Sigmoid colon (tissue), 4 donors: Measurements from ENCODE around the gene SMARCC2.

ENCODE experiments used
- CTCF ChIP-seq, 4 experiments: fragments of 450-650 bp in 3 of 4; fragments of 200-600 bp in 1 of 4; IDR thresholded peaks; one replicate each; pipeline ENCODE4 v1.5.1; 2016 to 2019; ENCODE audit warnings: antibody characterized with exemption in 4 of 4, mild to moderate bottlenecking in 3 of 4, moderate library complexity in 2 of 4
- POLR2A ChIP-seq, 2 donors: fragments of 450-650 bp; IDR thresholded peaks; one replicate each; pipeline ENCODE4 v1.6.1; 2016; ENCODE audit warnings: antibody characterized with exemption in 2 of 2, mild to moderate bottlenecking in 2 of 2, moderate library complexity in 2 of 2
- POLR2AphosphoS5 ChIP-seq, 4 donors: sonication (generic); formaldehyde crosslinking; IDR thresholded peaks; one replicate each; pipeline ENCODE4 v1.6.1; 2017; ENCODE audit warnings: antibody characterized with exemption in 4 of 4

GRCh38 chr12:56153678-56154065, 35.6 kb downstream of the SMARCC2 start:
- TF ChIP-seq CTCF (IDR thresholded peaks at IDR 0.05) (no peak), POLR2A (IDR thresholded peaks at IDR 0.05) (no peak), POLR2AphosphoS5 (IDR thresholded peaks at IDR 0.05) (no peak)
